Spleen (tissue), 11 donors: ENCODE results near the gene SIM1. TPM values are rescaled to one million over a fixed set of nuclear protein-coding genes. Genes with fewer than 3 reads are reported as not detected.

Experiments
- DNase-seq: peaks from one replicate; pipeline ENCODE4 v3.0.0-alpha.2; 2020
- H3K27ac ChIP-seq, 8 donors: fragments of 200-600 bp; sonication (generic) in 7 of 8; 1 replicate in 4 of 8; 2 replicates in 4 of 8; pipeline versions ENCODE4 v1.5.0 to v1.8.0; 2016 to 2021; ENCODE audit warnings: inconsistent platforms in 4 of 8, mild to moderate bottlenecking in 4 of 8, moderate library complexity in 1 of 8
- H3K27me3 ChIP-seq, 7 donors: fragments of 200-600 bp; sonication (generic) in 6 of 7; replicated peaks in 1 of 7; 1 replicate in 4 of 7; 2 replicates in 3 of 7; pipeline versions ENCODE4 v1.5.0 to v1.8.0; 2016 to 2021; ENCODE audit warnings: inconsistent platforms in 3 of 7, mild to moderate bottlenecking in 1 of 7
- H3K36me3 ChIP-seq, 6 donors: fragments of 200-600 bp; sonication (generic) in 5 of 6; 1 replicate in 4 of 6; 2 replicates in 2 of 6; pipeline versions ENCODE4 v1.5.0 to v1.8.0; 2016 to 2021; ENCODE audit warnings: inconsistent platforms in 2 of 6
- H3K4me1 ChIP-seq, 6 donors: fragments of 200-600 bp; sonication (generic) in 5 of 6; 1 replicate in 3 of 6; 2 replicates in 3 of 6; pipeline versions ENCODE4 v1.5.0 to v1.8.0; 2016 to 2021; ENCODE audit warnings: inconsistent platforms in 3 of 6
- H3K4me3 ChIP-seq, 8 donors: fragments of 200-600 bp; sonication (generic) in 7 of 8; 1 replicate in 4 of 8; 2 replicates in 4 of 8; pipeline versions ENCODE4 v1.5.0 to v1.8.0; 2016 to 2021; ENCODE audit warnings: inconsistent platforms in 4 of 8, mild to moderate bottlenecking in 4 of 8, moderate library complexity in 2 of 8
- H3K9me3 ChIP-seq, 8 donors: fragments of 200-600 bp; sonication (generic) in 7 of 8; 1 replicate in 4 of 8; 2 replicates in 4 of 8; pipeline versions ENCODE4 v1.5.0 to v1.8.0; 2016 to 2021; ENCODE audit warnings: inconsistent platforms in 4 of 8
- CTCF ChIP-seq, 11 experiments: fragments of 200-600 bp in 7 of 11; fragments of 450-650 bp in 4 of 11; sonication (generic) in 4 of 11; IDR thresholded peaks in 8 of 11; conservative IDR thresholded peaks in 3 of 11; 1 replicate in 7 of 11; 2 replicates in 4 of 11; pipeline versions ENCODE4 v1.4.0 to v1.8.0; 2016 to 2021; ENCODE audit warnings: antibody characterized with exemption in 11 of 11, inconsistent platforms in 4 of 11, mild to moderate bottlenecking in 1 of 11
- POLR2A ChIP-seq, 3 donors: fragments of 450-650 bp; IDR thresholded peaks; one replicate each; pipeline ENCODE4 v1.5.1; 2017; ENCODE audit warnings: antibody characterized with exemption in 3 of 3, mild to moderate bottlenecking in 1 of 3
- POLR2AphosphoS5 ChIP-seq, 3 donors: sonication (generic); formaldehyde crosslinking; IDR thresholded peaks; one replicate each; pipeline ENCODE4 v1.5.1; 2017; ENCODE audit warnings: antibody characterized with exemption in 3 of 3
- WGBS, 5 donors: extraction: QIAGEN DNeasy Blood & Tissue Kit in 3 of 5; methylation state at CpG; one replicate each; pipeline versions ENCODE4 v1.1.5 to v1.1.7; 2013 to 2018; 5-methylcytosine and 5-hydroxymethylcytosine counted together
- intact Hi-C: fragments of 100-400 bp; cut with DNase I; formaldehyde crosslinking; loops from one replicate; pipeline ENCODE4 v1.15.0; 2023; ENCODE audit warnings: low total_unique reads
- polyA plus RNA-seq, 3 donors: library from polyadenylated mRNA; stranded (reverse); fragments of 200-250 nt; gene quantifications; one replicate each; pipeline ENCODE4 v1.2.1, GENCODE V29; 2013
- total RNA-seq, 7 donors: library from RNA; depleted of rRNA in 3 of 7; stranded (reverse); fragments of >200 nt in 3 of 7; fragmentation: NEBNext Ultra II Directional in 4 of 7; extraction: Animal tissue kit (Norgen Biotek cat#: 25700) in 4 of 7; gene quantifications; one replicate each; pipeline versions ENCODE4 v1.1.0 to v1.2.1, GENCODE V29; 2016 to 2021
- donor health status: healthy with polysubstance abuse.
- donor health status: DM: no; HTN: no; CAD: no; lungs with moderate emphysema.
- donor health status: DM: no; HTN: no; CAD: no.
- donor health status: Bipolar disorder and iron deficiency.
- donor health status: healthy.
- donor health status: DM: no; HTN: no; CAD: no.
- donor health status: DM: yes; HTN: yes; CAD: no.

SIM1 gene
- total and polyA plus RNA-seq, 10 donors = not detected

DNA sequence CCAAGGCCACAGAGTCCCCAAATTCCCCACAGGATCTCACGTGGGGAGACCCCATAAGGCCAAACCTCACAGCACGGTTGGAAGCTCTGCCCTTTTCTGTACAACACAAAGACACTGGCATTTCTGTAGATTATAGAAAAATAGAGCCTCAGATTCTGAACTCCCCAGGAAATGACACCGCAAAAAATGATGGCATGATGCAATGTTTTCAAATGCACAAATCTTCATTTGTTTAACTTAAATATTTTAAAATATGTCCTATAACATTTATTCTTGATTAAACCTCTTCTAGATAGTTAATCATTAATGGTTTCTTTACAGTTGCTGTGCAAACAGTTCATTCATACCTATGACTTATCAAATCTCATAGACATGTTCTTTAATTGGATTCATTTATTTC is 33.8 kb downstream of the SIM1 start:
- 49 to 65% (median 56%) methylated on average over 3 of the region's 3 CpGs for WGBS, 5 donors
- intact Hi-C loops = no loop called here
- TF ChIP-seq POLR2AphosphoS5 (IDR thresholded peaks at IDR 0.05) (no peak), POLR2A (IDR thresholded peaks at IDR 0.05) (no peak), CTCF (IDR thresholded peaks at IDR 0.05 in 8 of 11, conservative IDR thresholded peaks at IDR 0.05 in 3 of 11) (no peak)
- Histone ChIP-seq H3K9me3 (no peaks in the 10 kb centered on the region), H3K27ac (no peak overlapping the region), H3K4me3 (no peak overlapping the region), H3K27me3 (peaks cover 0 to 15% (median 0%) of the 10 kb centered on the region in 7 donors), H3K36me3 (no peaks in the 10 kb centered on the region), H3K4me1 (no peaks in the 10 kb centered on the region)
- no peak for DNase-seq

DNA sequence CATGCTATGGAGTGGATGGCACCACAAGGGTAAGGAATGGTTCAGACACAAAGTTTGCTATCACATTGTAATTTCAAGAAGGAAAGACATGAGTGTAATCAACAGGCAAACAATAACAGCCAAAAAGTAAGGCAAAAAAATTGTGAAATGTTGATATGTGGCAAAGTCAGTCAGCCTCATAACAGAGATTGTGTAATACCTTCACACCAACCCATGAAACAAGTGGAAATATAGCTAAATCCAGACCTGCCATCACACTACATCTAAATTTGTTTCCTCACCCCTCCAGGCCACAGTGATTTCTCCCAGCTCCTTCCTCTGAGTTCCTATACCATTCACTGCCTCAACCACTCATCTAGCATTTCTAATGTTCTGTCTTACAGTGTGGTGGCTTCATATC is 37.3 kb downstream of the SIM1 start:
- Histone ChIP-seq H3K9me3 (no peaks in the 10 kb centered on the region), H3K27ac (no peak overlapping the region), H3K36me3 (no peaks in the 10 kb centered on the region), H3K27me3 (peaks cover 0 to 10% (median 0%) of the 10 kb centered on the region in 7 donors), H3K4me3 (no peak overlapping the region), H3K4me1 (no peaks in the 10 kb centered on the region)
- TF ChIP-seq POLR2AphosphoS5 (IDR thresholded peaks at IDR 0.05) (no peak), POLR2A (IDR thresholded peaks at IDR 0.05) (no peak), CTCF (IDR thresholded peaks at IDR 0.05 in 8 of 11, conservative IDR thresholded peaks at IDR 0.05 in 3 of 11) (no peak)
- intact Hi-C loops = no loop called here
- no peak for DNase-seq

DNA sequence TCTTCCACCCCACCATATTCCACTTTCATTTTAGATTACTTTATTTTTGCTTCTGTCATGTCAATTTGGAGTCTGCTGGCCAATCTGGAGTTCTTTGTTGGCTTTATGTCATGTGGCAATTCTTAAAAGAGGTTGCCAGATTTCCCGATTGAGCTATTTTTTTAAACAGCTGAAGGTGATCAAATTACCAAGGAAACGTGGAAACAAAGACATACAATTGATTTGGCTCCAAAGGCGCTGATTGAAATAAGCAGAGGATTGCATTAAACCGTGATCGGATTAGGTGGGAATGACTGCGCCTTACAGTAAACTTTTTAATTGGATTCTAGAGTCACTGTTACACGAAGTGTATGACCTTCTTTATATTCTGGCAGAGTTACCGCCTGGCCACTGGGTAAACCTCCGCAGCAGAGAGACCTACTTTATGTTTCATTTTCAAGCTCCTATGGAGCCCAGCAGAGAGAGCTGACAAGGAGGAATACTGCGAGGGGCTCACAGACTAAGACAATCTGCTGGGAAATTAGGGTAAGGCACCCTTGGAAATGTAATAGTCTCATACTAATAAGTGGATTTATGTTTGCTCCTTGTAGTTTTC is 37.9 kb downstream of the SIM1 start:
- H3K9me3 ChIP-seq = no peaks in the 10 kb centered on the region
- H3K4me1 ChIP-seq = no peaks in the 10 kb centered on the region
- H3K27ac ChIP-seq = no peak overlapping the region
- no peak overlapping the region for H3K4me3 ChIP-seq
- 83 to 87% (median 85%) methylated on average over 10 of the region's 10 CpGs for WGBS, 5 donors
- no peak for DNase-seq
- no peak for TF ChIP-seq CTCF (IDR thresholded peaks at IDR 0.05 in 8 of 11, conservative IDR thresholded peaks at IDR 0.05 in 3 of 11)
- H3K27me3 ChIP-seq = peaks cover 0 to 13% (median 0%) of the 10 kb centered on the region in 7 donors
- no peaks in the 10 kb centered on the region for H3K36me3 ChIP-seq
- intact Hi-C loops = no loop called here

GRCh38 chr6:100426241-100426640 is 38.5 kb downstream of the SIM1 start:
- Histone ChIP-seq H3K4me3 (no peak overlapping the region), H3K27ac (no peak overlapping the region), H3K36me3 (no peaks in the 10 kb centered on the region), H3K27me3 (peaks cover 0 to 13% (median 0%) of the 10 kb centered on the region in 7 donors), H3K4me1 (no peaks in the 10 kb centered on the region), H3K9me3 (no peaks in the 10 kb centered on the region)
- no peak for DNase-seq
- TF ChIP-seq POLR2A (IDR thresholded peaks at IDR 0.05) = no peak
- TF ChIP-seq CTCF (IDR thresholded peaks at IDR 0.05 in 8 of 11, conservative IDR thresholded peaks at IDR 0.05 in 3 of 11) = no peak
- TF ChIP-seq POLR2AphosphoS5 (IDR thresholded peaks at IDR 0.05) = no peak
- intact Hi-C loops = no loop called here
- 92 to 99% (median 96%) methylated on average over 3 of the region's 3 CpGs for WGBS, 5 donors
